NCI-H2196 (cell line): ENCODE data around the gene MRPL28.
"Not testable (repeated sequence)": the region's sequence is repeated elsewhere in the genome, so short reads cannot be mapped to it uniquely, and the experiment has no call there.

Experiments used
- DNase-seq: peaks from one replicate; lab custom pipeline; 2025; ENCODE audit not compliant: unreplicated experiment; lab: John Stamatoyannopoulos, UW

Gene MRPL28

DNA sequence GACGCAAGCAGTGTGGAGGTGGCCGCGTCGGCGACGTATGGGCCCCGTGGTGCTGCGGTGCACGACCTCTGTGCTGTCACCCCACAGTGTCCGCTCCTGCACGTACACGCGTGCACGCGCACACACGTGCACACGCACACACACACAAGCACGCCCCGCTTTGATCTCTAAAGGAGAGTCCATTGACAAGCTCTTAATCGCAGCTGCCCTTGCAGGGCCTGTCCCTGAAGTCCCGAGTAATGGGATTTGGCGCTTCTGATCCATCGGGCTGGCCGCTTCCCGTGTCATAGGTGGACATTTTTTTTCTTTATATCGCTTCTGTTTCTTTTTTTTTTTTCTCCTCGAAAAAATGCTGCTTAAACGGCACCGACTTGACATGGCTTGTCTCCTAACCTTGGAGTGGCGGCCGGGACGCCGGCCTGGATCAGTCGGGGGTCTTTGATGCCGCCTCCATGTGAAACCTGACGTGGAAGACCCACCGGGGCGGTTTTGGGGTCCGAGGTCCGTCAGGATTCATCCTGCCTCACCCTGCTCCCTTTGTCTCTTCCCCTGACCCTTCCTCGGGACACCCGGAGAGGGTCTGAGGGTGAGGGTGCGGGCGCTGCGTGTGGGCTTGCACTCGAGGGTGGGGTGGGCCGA is 9.5 kb downstream of the MRPL28 start:
- DNase-seq: no peak

- no peak for DNase-seq
Observed at GRCh38 chr16:359871-360697, 10.3 kb downstream of the MRPL28 start.

GRCh38 chr16:359067-359763 is 11.1 kb downstream of the MRPL28 start:
- no peak for DNase-seq

GRCh38 chr16:356741-357140 is 13.6 kb downstream of the MRPL28 start:
- no peak for DNase-seq

- DNase-seq: no peak
Observed at GRCh38 chr16:354971-355461, 15.3 kb downstream of the MRPL28 start.

- no peak for DNase-seq
Observed at GRCh38 chr16:354291-354881, 16.0 kb downstream of the MRPL28 start.

DNA sequence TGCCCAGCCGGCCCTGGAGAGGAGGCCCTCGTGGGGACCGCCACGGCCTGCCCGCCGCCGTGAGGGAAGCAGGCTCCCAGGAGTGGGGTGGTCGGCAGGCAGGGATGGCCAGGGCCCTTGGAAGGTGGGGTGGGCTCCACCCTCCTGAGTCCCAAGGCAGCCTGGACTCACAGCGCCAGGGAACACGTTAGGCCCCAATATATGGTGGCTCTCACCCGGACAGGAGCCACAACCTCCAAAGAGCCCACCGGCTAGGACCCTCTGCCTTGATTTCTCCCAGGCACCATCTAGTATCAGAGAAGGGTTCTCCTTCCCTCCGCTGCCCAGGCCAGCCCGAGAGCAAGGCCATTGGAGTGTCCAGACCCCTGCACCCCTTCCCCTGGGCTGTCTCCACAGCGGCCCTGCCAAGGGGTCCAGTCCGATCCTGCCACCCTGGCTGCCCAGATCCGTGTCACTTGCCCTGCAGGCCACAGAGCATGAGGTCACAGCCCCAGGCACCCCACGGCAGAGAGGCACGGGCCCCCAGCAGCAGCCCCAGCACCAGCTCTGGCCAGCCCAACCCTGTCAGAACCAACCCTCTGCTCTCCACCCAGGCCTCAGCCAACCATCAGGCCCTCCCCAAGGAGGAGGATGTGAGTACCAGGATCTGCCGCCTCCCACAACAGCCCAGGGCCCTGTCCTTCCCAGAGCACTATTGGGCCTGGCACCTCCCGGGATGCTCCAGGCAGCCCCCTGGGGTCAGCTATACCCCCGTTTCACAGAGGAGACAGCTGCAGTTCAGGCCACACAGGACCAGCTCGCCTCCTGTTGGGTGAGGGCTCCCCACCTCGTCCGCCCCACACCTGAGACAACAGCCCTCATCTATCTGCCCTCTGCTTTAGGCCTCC is 16.7 kb downstream of the MRPL28 start:
- no peak for DNase-seq

DNA sequence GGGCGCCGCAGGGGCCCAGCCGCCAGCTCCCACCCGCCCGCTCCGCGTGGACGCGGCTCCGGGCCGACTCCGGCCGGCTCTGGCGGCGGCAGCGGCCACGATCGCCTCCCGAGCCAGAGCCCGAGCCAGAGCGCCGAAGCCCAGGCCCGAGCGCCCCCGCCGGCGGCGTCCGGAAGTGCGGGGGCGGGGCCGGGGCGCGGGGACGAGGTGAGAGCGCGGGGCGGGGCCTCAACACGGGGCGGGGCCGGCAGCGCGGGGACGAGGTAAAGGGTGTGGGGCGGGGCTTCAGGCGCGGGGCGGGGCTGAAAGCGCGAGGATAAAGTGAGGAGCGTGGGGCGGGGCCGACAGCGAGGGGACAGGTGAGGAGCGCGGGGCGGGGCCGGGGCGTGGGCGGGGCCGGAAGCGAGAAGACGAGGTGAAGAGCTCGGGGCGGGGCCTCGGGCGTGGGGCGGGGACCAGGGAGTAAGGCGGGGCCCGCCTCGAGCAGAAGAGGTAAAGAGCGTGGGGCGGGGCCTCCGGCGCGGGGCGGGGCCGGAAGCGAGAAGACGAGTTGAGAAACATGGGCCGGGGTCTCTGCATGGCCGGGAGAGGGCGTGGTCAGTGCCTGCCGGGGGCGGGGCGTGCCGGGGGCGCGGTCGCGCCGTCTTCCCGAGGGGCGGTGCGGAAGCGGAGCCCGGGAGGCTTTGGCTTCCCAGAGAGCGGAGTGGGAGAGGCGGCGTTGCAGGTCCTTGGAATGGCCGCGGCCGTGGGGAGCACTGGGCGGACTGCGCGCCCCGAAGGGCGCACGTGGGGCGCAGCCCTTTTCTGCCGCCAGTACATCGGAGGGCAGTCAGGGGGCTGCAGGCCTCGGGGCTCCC is 17.6 kb downstream of the MRPL28 start, which contains the start of gene AXIN1:
TSS of gene AXIN1 (minus strand) at position 177 of the 857 bp plus-strand sequence. CDS start 5,698 bp downstream, outside the sequence.
- DNase-seq: peak; percentile 98

- no peak for DNase-seq
Observed at GRCh38 chr16:351804-352520, 18.4 kb downstream of the MRPL28 start.

- no peak for DNase-seq
Observed at GRCh38 chr16:350203-350602, 20.1 kb downstream of the MRPL28 start.

DNA sequence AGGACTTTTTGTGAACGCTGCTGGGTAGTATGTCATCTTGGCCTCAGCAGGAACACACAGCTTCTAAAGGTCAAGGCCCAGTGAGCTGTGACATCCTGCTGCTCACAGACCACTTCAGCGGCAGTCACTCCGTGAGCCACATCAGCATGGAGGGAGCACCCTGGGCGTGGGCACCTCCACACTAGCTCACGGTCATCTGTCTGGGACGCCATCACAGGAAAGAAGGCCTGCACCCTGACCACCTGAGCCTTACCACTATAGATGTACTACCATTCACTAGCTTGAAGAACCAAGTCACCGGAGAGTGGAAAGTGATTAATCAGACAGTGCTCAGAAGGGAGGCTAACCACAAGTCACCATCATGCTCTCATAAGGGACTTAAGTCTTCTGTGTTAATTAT is 21.1 kb downstream of the MRPL28 start:
- DNase-seq: no peak

DNA sequence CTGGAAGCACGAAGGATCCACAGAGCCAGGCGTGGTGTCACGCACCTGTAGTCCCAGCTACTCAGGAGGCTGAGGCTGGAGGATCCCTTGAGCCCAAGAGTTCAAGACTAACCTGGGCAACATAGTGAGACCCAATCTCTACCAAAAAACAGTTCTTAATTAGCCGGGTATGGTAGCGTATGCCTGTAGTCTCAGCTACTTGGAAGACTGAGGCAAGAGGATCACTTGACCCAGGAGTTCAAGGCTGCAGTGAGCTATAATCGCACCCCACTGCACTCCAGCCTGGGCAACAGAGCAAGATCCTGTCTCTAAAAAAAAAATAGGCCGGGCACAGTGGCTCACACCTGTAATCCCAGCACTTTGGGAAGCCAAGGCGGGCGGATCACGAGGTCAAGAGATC is 21.8 kb downstream of the MRPL28 start:
- DNase-seq: not testable (repeated sequence)

- DNase-seq: no peak
Observed at GRCh38 chr16:347203-347602, 23.1 kb downstream of the MRPL28 start.

DNA sequence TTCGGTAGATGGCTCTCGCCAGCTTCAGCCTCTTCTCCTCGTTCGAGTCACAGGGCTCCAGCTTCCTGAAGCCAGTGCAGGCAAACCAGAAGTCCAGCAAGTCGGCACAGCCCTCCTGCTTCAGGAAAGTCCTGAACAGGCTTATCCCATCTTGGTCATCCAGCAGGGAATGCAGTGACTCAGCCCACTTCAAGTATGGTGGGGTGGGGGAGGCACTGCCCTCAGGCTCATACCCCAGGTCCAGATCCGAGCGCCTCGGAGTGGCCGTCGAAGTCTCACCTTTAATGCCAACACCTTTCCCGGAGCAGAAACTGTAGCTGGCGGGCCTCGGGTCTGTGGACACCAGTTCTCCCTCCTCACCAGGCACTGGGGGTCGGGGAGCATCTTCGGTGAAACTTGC is 23.8 kb downstream of the MRPL28 start:
- no peak for DNase-seq

- DNase-seq: no peak
Observed at GRCh38 chr16:345772-346171, 24.6 kb downstream of the MRPL28 start.

- DNase-seq: no peak
Observed at GRCh38 chr16:342455-343213, 27.7 kb downstream of the MRPL28 start.

- not testable (repeated sequence) for DNase-seq
Observed at GRCh38 chr16:341974-342336, 28.4 kb downstream of the MRPL28 start.
